Calu3 (cell line): ENCODE data around the gene PURB. TPM values are rescaled to one million over a fixed set of nuclear protein-coding genes. Genes with fewer than 3 reads are reported as not detected.

ENCODE experiments used
- BruUV-seq: library from RNA; stranded (reverse); fragments of 400-500 nt; replicated peaks from 2 replicates; lab custom pipeline; 2021; lab: Mats Ljungman, UMichigan
- CTCF ChIA-PET: fragments of 300-600 bp; sonication (Branson Sonifier 250); formaldehyde crosslinking; loops from one replicate; lab custom pipeline; 2022; ENCODE audit warnings: antibody characterized with exemption; lab: Charles Lee
- DNase-seq: peaks from one replicate; pipeline ENCODE4 v3.0.0; 2022
- H3K27ac Mint-ChIP-seq: one replicate; pipeline ENCODE4 v1.8.0; 2022; ENCODE audit warnings: mixed read lengths; ENCODE audit not compliant: unreplicated experiment
- H3K27me3 Mint-ChIP-seq: one replicate; pipeline ENCODE4 v1.8.0; 2022; ENCODE audit warnings: mixed read lengths; ENCODE audit not compliant: unreplicated experiment
- H3K36me3 Mint-ChIP-seq: one replicate; pipeline ENCODE4 v1.8.0; 2022; ENCODE audit warnings: mild to moderate bottlenecking, moderate library complexity, mixed read lengths; ENCODE audit not compliant: insufficient read depth, unreplicated experiment
- H3K4me1 Mint-ChIP-seq: one replicate; pipeline ENCODE4 v1.8.0; 2022; ENCODE audit warnings: mild to moderate bottlenecking, low read depth, mixed read lengths; ENCODE audit not compliant: unreplicated experiment
- H3K4me3 Mint-ChIP-seq: one replicate; pipeline ENCODE4 v1.8.0; 2022; ENCODE audit warnings: mild to moderate bottlenecking, low read depth, moderate library complexity, mixed read lengths; ENCODE audit not compliant: unreplicated experiment
- H3K9me3 Mint-ChIP-seq: one replicate; pipeline ENCODE4 v1.8.0; 2022; ENCODE audit warnings: low read depth, mixed read lengths; ENCODE audit not compliant: unreplicated experiment
- intact Hi-C: fragments of 100-400 bp; cut with micrococcal nuclease; formaldehyde crosslinking; loops from one replicate; pipeline ENCODE4 v1.10.0; 2022; ENCODE audit not compliant: unreplicated experiment
- total RNA-seq: library from RNA; stranded (reverse); gene quantifications from 2 replicates; pipeline ENCODE4 v1.2.3, GENCODE V29; 2022
- TF ChIP-seq, protein P1 (sequence below): fragments of 200-600 bp; IDR thresholded peaks from one replicate; pipeline ENCODE4 v1.8.0; 2022; ENCODE audit warnings: antibody characterized with exemption; ENCODE audit not compliant: unreplicated experiment

The PURB gene
- total RNA-seq, 1 experiment from 2014 or later = 70.8 TPM

DNA sequence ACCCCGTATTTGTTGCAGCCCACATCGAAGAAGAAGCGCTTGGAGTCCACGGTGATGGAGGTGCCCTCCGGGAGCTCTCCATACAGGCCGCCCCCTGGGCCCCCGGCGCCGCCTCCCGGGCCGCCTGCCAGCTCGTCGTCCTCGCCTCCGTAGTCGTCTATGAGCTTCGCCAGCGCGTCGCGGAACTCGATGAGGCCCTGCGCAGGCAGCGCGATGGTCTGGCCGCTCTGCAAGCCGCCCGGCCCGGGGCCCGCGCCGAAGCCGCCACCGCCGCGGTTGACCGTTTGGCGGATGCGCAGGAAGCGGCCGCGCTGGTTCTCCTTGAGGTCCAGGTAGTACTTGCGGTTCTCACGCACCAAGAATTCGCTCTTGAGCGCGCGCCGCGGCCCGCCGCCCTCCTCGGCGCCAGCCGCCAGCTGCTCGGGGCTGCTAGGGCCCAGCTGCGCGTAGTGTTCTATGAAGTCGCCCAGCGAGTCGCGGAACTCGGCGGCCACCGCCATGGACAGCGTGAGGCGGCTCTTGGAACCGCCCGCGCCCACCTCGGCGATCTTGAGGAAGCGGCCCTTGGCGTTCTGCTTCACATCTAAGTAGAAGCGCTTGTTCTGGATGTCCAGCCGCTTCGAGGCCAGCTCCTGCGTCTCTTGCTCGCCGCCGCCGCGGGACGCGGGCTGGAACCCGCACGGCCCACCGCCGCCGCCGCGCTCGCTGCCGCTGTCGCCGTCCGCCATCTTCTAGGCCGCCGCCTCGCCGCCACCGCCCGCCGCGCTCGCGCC, 523 bp downstream of the PURB start:
- intact Hi-C loops = no loop called here
- Mint-ChIP-seq H3K4me1 (peaks cover 48% of the 10 kb centered on the region), H3K36me3 (peaks cover 64% of the 10 kb centered on the region), H3K9me3 (no peaks in the 10 kb centered on the region), H3K4me3 (peak overlapping the region; percentile 89), H3K27ac (peak overlapping the region; percentile 98), H3K27me3 (no peaks in the 10 kb centered on the region)
- peak; percentile 66 for DNase-seq
- TF ChIP-seq, protein P1, sequence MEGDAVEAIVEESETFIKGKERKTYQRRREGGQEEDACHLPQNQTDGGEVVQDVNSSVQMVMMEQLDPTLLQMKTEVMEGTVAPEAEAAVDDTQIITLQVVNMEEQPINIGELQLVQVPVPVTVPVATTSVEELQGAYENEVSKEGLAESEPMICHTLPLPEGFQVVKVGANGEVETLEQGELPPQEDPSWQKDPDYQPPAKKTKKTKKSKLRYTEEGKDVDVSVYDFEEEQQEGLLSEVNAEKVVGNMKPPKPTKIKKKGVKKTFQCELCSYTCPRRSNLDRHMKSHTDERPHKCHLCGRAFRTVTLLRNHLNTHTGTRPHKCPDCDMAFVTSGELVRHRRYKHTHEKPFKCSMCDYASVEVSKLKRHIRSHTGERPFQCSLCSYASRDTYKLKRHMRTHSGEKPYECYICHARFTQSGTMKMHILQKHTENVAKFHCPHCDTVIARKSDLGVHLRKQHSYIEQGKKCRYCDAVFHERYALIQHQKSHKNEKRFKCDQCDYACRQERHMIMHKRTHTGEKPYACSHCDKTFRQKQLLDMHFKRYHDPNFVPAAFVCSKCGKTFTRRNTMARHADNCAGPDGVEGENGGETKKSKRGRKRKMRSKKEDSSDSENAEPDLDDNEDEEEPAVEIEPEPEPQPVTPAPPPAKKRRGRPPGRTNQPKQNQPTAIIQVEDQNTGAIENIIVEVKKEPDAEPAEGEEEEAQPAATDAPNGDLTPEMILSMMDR = no peak
- CTCF ChIA-PET = interaction anchor here (0.5 to 1.6 kb wide), 7 partner anchors 19 to 412 kb away, joined by 3 to 9 read pairs (median 4); partner anchors contain the start of gene H2AZ2
- BruUV-seq = no TSS peak

DNA sequence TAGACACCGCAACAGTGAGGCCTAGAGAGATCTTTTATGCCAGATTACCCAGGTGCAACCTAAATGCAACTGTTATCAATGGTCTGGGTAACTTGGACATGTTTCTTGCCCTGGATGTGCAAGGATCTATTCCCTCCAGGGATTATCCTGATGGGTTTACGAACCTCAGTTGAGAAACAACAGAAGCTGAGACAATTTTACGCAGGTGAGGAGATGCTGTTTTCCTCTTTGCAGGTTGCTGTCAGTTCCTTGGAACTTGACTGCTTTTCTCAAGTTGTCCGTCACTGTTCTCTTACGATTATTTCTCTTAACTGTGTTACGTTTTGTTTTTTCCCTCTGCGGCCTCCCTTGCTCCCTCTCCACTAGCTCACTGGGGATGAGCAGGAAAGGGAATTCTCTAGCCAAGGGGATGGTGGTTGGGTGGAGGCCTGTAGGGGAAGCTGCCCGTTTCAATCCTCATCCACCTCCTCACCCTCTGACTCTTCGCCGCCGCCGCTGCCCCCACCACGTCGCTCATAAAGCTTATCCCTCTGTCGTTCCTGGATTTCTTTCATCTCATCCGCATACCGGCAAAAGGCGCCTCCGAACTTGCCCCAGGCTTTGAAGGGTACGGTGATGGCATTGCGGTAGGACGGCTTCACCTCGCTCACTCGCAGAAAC, 1.2 kb downstream of the PURB start:
- CTCF ChIA-PET = interaction anchor here (0.8 to 1.5 kb wide), 4 partner anchors 22 to 115 kb away, joined by 3 to 5 read pairs (median 3); partner anchors contain the start of gene H2AZ2
- no peaks in the 10 kb centered on the region for H3K9me3 Mint-ChIP-seq
- no TSS peak for BruUV-seq
- peaks cover 51% of the 10 kb centered on the region for H3K4me1 Mint-ChIP-seq
- no peaks in the 10 kb centered on the region for H3K27me3 Mint-ChIP-seq
- H3K4me3 Mint-ChIP-seq = peak overlapping the region; percentile 89
- peaks cover 68% of the 10 kb centered on the region for H3K36me3 Mint-ChIP-seq
- DNase-seq = no peak
- TF ChIP-seq, protein P1 = no peak
- H3K27ac Mint-ChIP-seq = peak overlapping the region; percentile 98
- intact Hi-C loops = no loop called here

DNA sequence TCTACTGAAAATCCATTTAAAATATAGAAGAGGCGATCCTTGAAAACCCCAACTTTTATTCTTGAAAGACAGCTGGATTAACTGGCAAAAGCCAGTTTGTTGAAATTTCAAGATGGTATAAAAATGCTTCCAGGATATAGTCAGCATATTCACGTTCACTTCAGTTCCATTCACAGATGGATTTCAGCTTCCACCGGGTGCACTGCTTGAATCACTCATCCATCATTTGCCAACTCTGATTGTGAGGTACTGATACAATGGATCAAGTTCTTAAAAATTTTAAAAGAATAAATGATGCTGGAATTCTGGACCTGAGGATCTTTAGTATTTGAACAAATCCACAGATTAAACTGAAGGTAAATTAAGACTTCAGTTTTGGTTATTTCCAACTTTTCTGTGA, 2.4 kb downstream of the PURB start:
- CTCF ChIA-PET = no interaction called here
- no TSS peak for BruUV-seq
- TF ChIP-seq, protein P1 = no peak
- peak overlapping the region; percentile 25 for H3K27ac Mint-ChIP-seq
- peaks cover 51% of the 10 kb centered on the region for H3K4me1 Mint-ChIP-seq
- intact Hi-C loops = no loop called here
- no peak for DNase-seq
- H3K9me3 Mint-ChIP-seq = no peaks in the 10 kb centered on the region
- H3K36me3 Mint-ChIP-seq = peaks cover 71% of the 10 kb centered on the region
- peak overlapping the region; percentile 89 for H3K4me3 Mint-ChIP-seq
- no peaks in the 10 kb centered on the region for H3K27me3 Mint-ChIP-seq

DNA sequence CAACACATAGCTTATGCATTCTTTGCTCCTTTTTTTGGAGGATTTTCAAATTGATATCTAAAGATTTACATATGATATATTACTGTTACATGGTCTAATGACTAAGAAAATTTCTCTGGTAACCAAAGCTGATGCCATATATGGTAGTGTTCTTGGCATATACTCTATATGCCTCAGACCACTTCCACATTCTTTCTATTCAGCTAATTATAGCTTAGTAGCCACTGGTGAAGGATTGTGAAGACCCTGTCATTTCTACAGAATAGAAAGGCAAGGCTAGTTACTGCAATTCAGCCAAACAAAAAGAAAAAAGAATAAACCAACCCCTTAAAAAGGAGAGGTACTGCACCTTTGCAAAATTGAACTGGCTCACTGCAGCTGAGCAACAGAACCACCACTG, 3.7 kb downstream of the PURB start:
- intact Hi-C loops = no loop called here
- CTCF ChIA-PET = interaction anchor here (0.6 to 1.7 kb wide), 7 partner anchors 12 to 118 kb away, joined by 3 to 10 read pairs (median 5); partner anchors contain the start of gene CCM2
- Mint-ChIP-seq H3K9me3 (no peaks in the 10 kb centered on the region), H3K27me3 (no peaks in the 10 kb centered on the region), H3K4me1 (peaks cover 51% of the 10 kb centered on the region), H3K36me3 (peaks cover 71% of the 10 kb centered on the region), H3K4me3 (peak overlapping the region; percentile 89), H3K27ac (peak overlapping the region; percentile 68)
- BruUV-seq = no TSS peak
- TF ChIP-seq, protein P1 = no peak
- DNase-seq = no peak
